HCT116 (cell line): ENCODE data around the gene MBLAC1. TPM values are rescaled to one million over a fixed set of nuclear protein-coding genes. Genes with fewer than 3 reads are reported as not detected.

Experiments
- ATAC-seq: fragments of 200-7000 bp; cut with Tn5 transposase; 2 replicates; pipeline ENCODE4 v1.9.1; 2020; ENCODE audit warnings: mild to moderate bottlenecking, moderate library complexity
- BruUV-seq: library from RNA; stranded (reverse); fragments of 400-500 nt; replicated peaks from 2 replicates; lab custom pipeline; 2021; lab: Mats Ljungman, UMichigan
- CTCF ChIA-PET: fragments of 300-600 bp; sonication (Branson Sonifier 250); formaldehyde crosslinking; loops from one replicate; lab custom pipeline; 2021; ENCODE audit warnings: antibody characterized with exemption; lab: Charles Lee
- POLR2A ChIA-PET: fragments of 300-600, 350-600 bp; sonication (Branson Sonifier 250); formaldehyde crosslinking; loops from one replicate; lab custom pipeline; 2021; ENCODE audit warnings: antibody characterized with exemption; lab: Charles Lee
- RAD21 ChIA-PET, 2 experiments: fragments of 300-600 bp; sonication (Branson Sonifier 250); formaldehyde crosslinking; loops; one replicate each; lab custom pipeline; 2023; ENCODE audit warnings: low total read pairs in 2 of 2; ENCODE audit not compliant: uncharacterized antibody in 2 of 2, unreplicated experiment in 2 of 2, low non-redundant PET in 1 of 2; lab: Charles Lee
- DNase-seq: peaks from one replicate; pipeline ENCODE4 v3.0.0-alpha.2; 2010; ENCODE audit warnings: low read depth, low spot score
- H2AFZ ChIP-seq: fragments of 200-600 bp; shearing (Covaris generic), sonication (generic); 2 replicates; pipeline ENCODE4 v1.6.1; 2017; ENCODE audit warnings: low read depth, mixed run types, mixed read lengths, antibody characterized with exemption, low read length; ENCODE audit not compliant: poor library complexity, severe bottlenecking
- H3K27ac ChIP-seq: 2 replicates; pipeline ENCODE4 v1.5.1; 2012; ENCODE audit warnings: low read depth, low read length
- H3K27me3 ChIP-seq: fragments of 200-600 bp; sonication (generic); 2 replicates; pipeline ENCODE4 v1.6.1; 2016; ENCODE audit warnings: mixed run types, low read length, mixed read lengths; ENCODE audit not compliant: insufficient read depth
- H3K36me3 ChIP-seq, 2 experiments: fragments of 200-500 bp in 1 of 2; fragments of 200-600 bp in 1 of 2; sonication (Bioruptor generic) in 1 of 2; sonication (generic) in 1 of 2; 2 replicates each; pipeline versions ENCODE4 v1.5.1 to v1.6.1; 2014 to 2016; ENCODE audit warnings: low read length in 2 of 2, inconsistent platforms in 1 of 2, mixed read lengths in 1 of 2, mixed run types in 1 of 2; ENCODE audit not compliant: insufficient read depth in 2 of 2, control insufficient read depth in 1 of 2
- H3K4me1 ChIP-seq, 2 experiments: fragments of 200-600 bp in 1 of 2; sonication (generic) in 1 of 2; 2 replicates each; pipeline versions ENCODE4 v1.5.1 to v1.6.1; 2012 to 2017; ENCODE audit warnings: low read length in 2 of 2, inconsistent platforms in 1 of 2, mild to moderate bottlenecking in 1 of 2, mixed read lengths in 1 of 2, mixed run types in 1 of 2, moderate library complexity in 1 of 2; ENCODE audit not compliant: insufficient read depth in 2 of 2, control insufficient read depth in 1 of 2
- H3K4me2 ChIP-seq: fragments of 200-600 bp; sonication (generic); 2 replicates; pipeline ENCODE4 v1.6.1; 2017; ENCODE audit warnings: mixed run types, low read length, mixed read lengths
- H3K4me3 ChIP-seq, 2 experiments: fragments of 200-600 bp in 1 of 2; sonication (generic) in 1 of 2; replicated peaks in 1 of 2; 2 replicates each; pipeline ENCODE4 v1.5.1; 2011 to 2016; ENCODE audit warnings: low read length in 2 of 2, control low read depth in 1 of 2, low read depth in 1 of 2, mild to moderate bottlenecking in 1 of 2, mixed read lengths in 1 of 2, mixed run types in 1 of 2
- H3K79me2 ChIP-seq: fragments of 200-600 bp; sonication (generic); 2 replicates; pipeline ENCODE4 v1.6.1; 2017; ENCODE audit warnings: mild to moderate bottlenecking, mixed run types, low read length, moderate library complexity, mixed read lengths; ENCODE audit not compliant: insufficient read depth
- H3K9ac ChIP-seq: fragments of 200-600 bp; sonication (generic); 2 replicates; pipeline ENCODE4 v1.6.1; 2016; ENCODE audit warnings: low read length, mixed read lengths
- H3K9me2 ChIP-seq: fragments of 200-600 bp; sonication (generic), shearing (Covaris generic); 2 replicates; pipeline ENCODE4 v1.6.1; 2017; ENCODE audit warnings: mixed run types, mild to moderate bottlenecking, moderate library complexity; ENCODE audit not compliant: insufficient read depth
- H3K9me3 ChIP-seq, 2 experiments: fragments of 200-500 bp in 1 of 2; fragments of 200-600 bp in 1 of 2; sonication (Bioruptor generic) in 1 of 2; sonication (generic) in 1 of 2; 2 replicates each; pipeline ENCODE4 v1.6.1; 2014 to 2017; ENCODE audit warnings: low read length in 2 of 2, mixed read lengths in 2 of 2, inconsistent platforms in 1 of 2, low read depth in 1 of 2, mild to moderate bottlenecking in 1 of 2, mixed run types in 1 of 2, moderate library complexity in 1 of 2; ENCODE audit not compliant: control insufficient read depth in 1 of 2, insufficient read depth in 1 of 2
- H4K20me1 ChIP-seq: fragments of 200-600 bp; sonication (generic), shearing (Covaris generic); 2 replicates; pipeline ENCODE4 v1.6.1; 2017; ENCODE audit warnings: mixed run types, mild to moderate bottlenecking, moderate library complexity; ENCODE audit not compliant: insufficient read depth
- CBX3 ChIP-seq: IDR thresholded peaks from 2 replicates; pipeline ENCODE4 v1.6.1; 2012; ENCODE audit warnings: low read depth
- CTCF ChIP-seq, 3 experiments: fragments of 200-600 bp in 1 of 3; sonication (generic) in 1 of 3; IDR thresholded peaks in 2 of 3; conservative IDR thresholded peaks in 1 of 3; 2 replicates each; pipeline ENCODE4 v1.5.1; 2012 to 2017; ENCODE audit warnings: low read depth in 2 of 3, low read length in 2 of 3, antibody characterized with exemption in 1 of 3, borderline replicate concordance in 1 of 3, control low read depth in 1 of 3, mild to moderate bottlenecking in 1 of 3, mixed read lengths in 1 of 3, mixed run types in 1 of 3, moderate library complexity in 1 of 3; ENCODE audit not compliant: insufficient read depth in 1 of 3
- intact Hi-C: fragments of 100-400 bp; cut with micrococcal nuclease; formaldehyde crosslinking; loops from 2 replicates; pipeline ENCODE4 v1.10.0; 2022
- total RNA-seq: library from RNA; stranded (reverse); gene quantifications from one replicate; pipeline ENCODE4 v1.2.1, GENCODE V29; 2021; ENCODE audit not compliant: unreplicated experiment

Gene MBLAC1
- total RNA-seq, 1 experiment from 2014 or later = 2.0 TPM

- peak in 2 of 3 experiments; percentile 17 to 27; a peak in 3 of 6 replicates for TF ChIP-seq CTCF (IDR thresholded peaks at IDR 0.05 in 2 of 3, conservative IDR thresholded peaks at IDR 0.05 in 1 of 3; ENCODE audit: borderline replicate concordance in 1 of 3, insufficient read depth in 1 of 3, low read depth in 2 of 3, low read length in 2 of 3)
- TF ChIP-seq CBX3 = no peak
- Histone ChIP-seq H3K79me2 (peaks cover 19% of the 10 kb centered on the region), H3K27ac (peak overlapping the region; percentile 91), H3K9me3 (no peaks in the 10 kb centered on the region), H4K20me1 (no peaks in the 10 kb centered on the region), H3K9me2 (no peaks in the 10 kb centered on the region), H2AFZ (no peak overlapping the region), H3K27me3 (no peaks in the 10 kb centered on the region), H3K4me1 (peaks cover 15 to 23% of the 10 kb centered on the region in 2 experiments), H3K36me3 (peaks cover 14 to 16% of the 10 kb centered on the region in 2 experiments; a peak in 3 of 4 replicates), H3K4me2 (peak overlapping the region; percentile 93), H3K4me3 (peak overlapping the region; percentile 56 to 91), H3K9ac (peak overlapping the region; percentile 84)
- ChIA-PET CTCF (interaction anchor here (1.0 kb wide), 1 partner anchor 9 kb away, joined by 4 read pairs; the partner anchor contains the start of gene LAMTOR4), POLR2A (no interaction called here), RAD21 (interaction anchor here in 1 of 2 experiments (0.6 kb wide), 1 partner anchor 70 kb away, joined by 11 read pairs; no protein-coding TSS in a partner anchor)
- intact Hi-C loops = no loop called here
- ATAC-seq = peak; percentile 59
- no peak for DNase-seq
- BruUV-seq = TSS peak; percentile 46
Observed at GRCh38 chr7:100157334-100158228, 30.8 kb downstream of the MBLAC1 start.
